ENCODE results near the gene RIPK4.

DNA sequence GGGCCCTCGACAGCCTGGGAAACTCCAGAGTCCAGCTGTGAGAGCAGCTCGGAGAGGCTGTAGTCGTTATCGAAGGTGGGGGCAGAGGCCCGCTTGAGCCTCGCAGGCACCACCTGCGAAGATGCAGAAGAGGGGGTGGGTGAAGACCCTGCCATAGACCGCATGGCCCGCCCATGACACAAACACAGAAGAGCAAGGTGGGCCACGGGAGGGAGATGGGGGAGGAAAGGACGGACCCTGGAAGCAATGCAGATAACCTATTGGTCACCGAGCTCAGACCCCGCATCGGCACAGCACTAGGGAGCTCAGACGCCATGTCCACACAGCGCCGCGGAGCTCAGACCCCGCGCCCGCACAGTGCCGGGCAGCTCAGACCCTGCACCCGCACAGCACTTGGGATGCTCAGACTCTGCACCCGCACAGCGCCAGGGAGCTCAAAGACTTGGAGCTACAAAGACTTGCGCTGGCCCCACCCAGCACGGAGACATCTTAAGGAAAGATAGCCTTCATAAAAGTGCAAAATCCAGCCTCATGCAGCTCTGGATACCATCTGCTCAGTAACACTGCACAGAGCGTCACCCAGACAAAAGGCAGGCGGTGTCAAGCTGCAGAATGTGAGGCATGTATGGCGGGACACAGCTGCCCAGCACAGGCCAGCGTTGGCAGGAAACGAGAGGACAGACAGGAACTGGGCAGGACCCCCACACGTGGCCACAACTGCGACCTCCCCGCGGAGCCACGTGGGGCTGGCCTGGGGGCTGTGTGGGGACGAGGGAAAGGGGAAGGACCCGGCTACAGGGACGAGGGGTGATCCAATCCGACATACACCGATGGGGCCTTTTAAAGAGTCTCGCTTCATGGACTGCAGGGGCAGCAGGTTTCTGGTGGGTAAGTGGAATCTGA lies 22.6 kb downstream of the RIPK4 start:
- TF ChIP-seq, protein P1, sequence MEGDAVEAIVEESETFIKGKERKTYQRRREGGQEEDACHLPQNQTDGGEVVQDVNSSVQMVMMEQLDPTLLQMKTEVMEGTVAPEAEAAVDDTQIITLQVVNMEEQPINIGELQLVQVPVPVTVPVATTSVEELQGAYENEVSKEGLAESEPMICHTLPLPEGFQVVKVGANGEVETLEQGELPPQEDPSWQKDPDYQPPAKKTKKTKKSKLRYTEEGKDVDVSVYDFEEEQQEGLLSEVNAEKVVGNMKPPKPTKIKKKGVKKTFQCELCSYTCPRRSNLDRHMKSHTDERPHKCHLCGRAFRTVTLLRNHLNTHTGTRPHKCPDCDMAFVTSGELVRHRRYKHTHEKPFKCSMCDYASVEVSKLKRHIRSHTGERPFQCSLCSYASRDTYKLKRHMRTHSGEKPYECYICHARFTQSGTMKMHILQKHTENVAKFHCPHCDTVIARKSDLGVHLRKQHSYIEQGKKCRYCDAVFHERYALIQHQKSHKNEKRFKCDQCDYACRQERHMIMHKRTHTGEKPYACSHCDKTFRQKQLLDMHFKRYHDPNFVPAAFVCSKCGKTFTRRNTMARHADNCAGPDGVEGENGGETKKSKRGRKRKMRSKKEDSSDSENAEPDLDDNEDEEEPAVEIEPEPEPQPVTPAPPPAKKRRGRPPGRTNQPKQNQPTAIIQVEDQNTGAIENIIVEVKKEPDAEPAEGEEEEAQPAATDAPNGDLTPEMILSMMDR (IDR thresholded peaks at IDR 0.05), result no peak
- TF ChIP-seq POLR2A (IDR thresholded peaks at IDR 0.05) (no peak), POLR2AphosphoS5 (IDR thresholded peaks at IDR 0.05) (peak in 1 of 3 donors; percentile 85)

Data from transverse colon (tissue), 4 donors.